ENCODE measurements around the gene RRBP1.

RRBP1 gene

DNA sequence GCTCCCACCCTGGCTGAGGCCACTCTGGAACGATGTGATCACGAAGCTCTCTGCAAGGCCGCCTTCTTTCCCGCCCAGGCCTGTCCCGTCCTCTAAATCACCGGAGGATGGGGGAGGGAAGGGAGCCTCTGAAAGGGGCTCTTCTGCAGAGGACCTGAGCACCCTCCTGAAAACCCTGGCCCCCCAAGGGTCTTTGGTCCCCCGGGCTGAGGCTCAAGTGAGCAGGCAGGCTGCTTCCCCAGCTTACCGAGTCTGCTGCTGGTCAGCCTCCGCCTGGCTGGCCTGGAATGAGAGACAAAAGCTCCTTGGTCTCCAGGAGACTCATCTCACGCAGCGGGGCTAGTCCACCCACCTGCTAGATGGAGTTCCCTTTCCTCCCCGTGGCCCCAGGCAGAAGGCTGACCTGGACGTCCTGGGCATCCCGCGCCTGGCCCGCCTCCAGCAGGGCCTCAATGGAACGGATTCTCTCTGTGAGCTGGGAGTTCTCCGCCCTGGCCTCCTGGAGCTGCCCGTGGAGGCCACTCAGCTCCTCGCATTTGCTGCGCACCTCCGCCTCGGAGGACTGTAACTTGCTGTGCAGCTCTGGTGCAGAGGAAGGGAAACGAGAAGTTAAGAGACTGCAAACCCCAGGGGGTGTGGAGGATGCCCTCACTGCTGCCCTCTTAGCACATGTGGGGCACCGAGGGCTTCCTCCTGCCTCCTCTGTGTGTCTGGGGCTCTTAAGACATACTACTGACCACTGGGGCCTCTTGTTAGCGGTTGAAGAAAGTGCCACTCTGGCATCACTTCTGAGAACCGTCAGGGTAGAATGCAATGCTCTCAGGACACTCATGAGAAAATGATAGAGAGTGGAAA lies 54.7 kb downstream of the RRBP1 start:
- no peak overlapping the region for H3K27ac ChIP-seq
- no peak for DNase-seq (ENCODE audit: low read depth, low spot score)

DNA sequence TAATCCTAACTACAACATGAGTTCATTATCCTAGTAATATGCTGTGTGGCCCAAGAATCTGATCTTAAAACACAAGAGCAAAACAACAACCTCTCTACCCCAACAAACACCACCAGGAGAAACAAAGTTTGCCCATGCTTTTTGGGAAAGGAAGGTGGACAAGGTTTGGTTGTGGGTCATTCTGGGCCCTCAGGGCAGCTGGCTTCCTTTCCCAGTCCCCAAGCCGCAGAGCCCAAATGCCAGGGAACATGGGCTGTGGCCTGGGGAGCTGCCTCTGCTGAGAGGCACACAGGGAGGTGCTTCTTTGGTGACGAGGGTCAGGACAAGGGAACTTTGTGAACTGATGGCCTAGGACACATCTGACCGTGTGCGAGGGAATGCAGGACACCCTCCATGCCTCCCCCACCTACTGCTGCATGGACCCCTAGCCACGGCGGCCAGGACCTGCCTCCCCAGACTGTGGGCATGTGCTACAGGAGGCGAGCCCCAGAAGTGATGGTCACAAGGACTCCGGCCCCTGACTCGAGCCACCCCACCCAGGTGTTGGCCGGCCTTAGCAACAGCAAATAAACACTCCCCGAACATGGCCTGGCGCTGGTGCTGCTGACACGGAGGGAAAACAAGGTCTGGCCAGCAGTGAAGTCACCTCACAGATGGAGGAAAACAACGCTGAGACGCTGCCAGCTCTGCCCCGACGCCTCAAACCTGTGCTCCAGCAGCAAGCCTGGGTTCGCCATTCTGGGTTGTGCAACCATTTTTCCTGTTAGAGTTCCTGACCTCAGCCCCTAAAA lies 55.6 kb downstream of the RRBP1 start:
- no peak for DNase-seq (ENCODE audit: low read depth, low spot score)
- no peak overlapping the region for H3K27ac ChIP-seq

DNA sequence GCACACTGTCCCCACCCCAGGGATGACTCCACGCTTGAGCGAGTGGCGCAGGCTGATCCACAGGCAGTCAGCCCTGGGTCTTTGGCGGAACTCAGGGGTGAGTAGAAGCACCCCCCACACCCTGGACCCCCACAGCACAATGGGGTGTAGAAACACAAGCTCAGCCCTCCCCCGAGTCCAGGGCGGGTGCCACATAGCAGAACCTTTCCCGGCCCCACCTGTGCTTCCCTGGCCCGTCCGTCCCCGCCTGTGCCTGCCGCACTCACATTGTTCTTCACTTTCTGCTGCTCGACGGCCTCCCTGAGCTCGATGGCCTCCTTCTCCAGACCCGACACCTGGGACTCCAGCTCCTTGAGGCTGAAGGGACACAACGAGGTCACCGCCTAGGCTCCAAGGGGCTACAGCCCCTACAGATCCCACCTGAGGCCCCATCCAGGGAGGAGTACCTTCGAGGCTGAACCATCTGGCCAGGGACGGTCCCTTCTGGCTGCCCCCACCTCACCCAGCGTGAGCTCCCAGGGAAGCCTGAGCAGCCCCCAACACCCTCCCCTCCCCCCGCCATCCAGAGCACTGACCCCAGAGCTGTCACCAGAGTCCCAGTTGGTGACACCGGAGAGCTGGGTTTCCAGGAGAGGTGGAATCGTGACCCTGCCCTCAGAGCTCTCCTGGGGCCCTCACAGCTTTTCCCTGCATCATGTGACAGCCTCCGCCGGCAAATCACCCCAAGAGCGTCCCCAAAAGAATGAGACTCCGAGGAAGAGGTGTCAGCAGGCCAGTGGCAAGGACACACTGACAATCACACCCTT lies 56.6 kb downstream of the RRBP1 start:
- H3K27ac ChIP-seq = no peak overlapping the region
- DNase-seq (ENCODE audit: low read depth, low spot score) = no peak

DNA sequence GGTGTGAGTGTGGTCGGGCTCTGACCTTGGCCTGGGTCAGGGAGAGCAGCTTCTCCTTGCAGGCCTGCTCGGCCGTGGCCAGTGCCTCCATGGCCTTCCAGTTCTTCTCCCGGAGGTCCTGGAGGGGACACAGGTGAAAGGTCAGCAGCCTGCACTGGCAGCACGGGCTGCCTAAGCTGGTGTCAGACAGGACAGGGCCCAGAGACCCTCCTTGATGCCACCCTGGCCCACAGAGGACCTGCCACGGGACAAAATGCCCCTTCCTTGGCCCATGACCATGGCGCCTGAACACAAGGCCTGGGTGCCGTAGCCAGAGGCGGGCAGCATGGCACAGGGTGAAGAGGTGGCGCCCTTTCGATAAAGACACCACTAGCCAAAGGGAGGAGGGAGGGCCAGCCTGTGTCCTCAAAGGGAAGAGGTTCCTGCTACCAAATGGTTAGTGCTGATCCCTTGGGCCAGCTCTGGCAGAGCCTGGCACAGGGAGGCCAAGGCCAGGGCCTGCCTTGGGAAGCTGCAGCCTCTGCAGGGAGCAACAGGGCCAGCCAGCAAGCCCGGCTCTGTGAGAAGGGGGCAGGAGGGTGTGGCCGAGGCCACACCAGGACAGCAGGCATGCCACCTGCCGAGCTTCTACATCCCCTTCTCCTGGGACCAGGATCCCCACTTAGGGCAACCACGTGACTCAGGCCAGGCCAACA lies 57.3 kb downstream of the RRBP1 start:
- H3K27ac ChIP-seq = no peak overlapping the region
- DNase-seq (ENCODE audit: low read depth, low spot score) = no peak

DNA sequence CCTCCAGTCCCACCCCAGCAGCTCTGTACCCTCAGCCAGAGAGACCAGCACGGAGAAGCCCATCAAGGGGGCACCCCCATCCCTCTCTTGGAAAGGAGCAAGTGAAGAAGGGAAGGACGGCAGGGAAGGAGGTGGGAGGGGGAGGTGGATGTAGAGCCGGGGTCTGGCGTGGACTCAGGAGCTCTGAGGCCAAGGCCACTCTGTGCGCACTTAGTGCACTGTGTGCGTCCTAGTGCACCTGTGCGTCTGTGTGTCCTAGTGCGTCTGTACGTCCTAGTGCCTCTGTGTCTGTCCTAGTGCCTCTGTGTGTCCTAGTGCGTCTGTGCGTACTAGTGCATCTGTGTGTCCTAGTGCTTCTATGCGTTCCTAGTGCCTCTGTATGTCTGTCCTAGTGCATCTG lies 58.0 kb downstream of the RRBP1 start:
- H3K27ac ChIP-seq = no peak overlapping the region

DNA sequence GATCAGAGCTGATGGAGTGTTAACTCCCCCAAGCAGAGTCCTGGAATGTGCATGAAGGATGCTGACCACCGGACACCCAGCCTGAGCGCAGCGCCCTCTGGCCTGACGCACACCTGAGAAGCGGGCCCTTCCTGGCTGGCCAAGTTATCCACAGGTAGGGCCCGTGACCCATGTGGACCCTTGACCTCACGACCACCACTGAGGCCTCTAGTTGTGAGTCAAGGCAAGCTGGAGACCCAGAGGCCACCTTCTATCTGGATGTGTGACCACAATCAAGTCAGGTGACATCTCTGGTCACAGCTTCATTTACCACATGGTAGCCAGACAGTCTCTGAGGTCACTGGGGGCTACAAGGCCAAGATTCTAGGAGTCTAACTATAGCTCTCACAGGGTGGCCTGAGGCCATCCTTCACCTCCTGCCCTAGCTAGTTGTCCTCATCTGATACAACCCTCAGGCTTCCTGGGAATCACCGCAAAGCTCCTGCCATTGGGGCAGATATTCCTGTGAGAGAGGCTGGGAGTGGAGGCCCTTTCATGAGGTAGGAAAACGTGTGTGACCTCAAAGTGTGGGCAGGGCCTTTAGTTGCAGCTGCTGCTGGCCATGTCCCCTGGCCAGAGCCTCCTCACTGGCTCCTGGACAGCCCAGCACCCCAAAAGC lies 59.1 kb downstream of the RRBP1 start:
- no peak overlapping the region for H3K27ac ChIP-seq

More for the DNA sequence above, 58.0 kb downstream of the RRBP1 start:
- DNase-seq (ENCODE audit: low read depth, low spot score) = no peak

DNA sequence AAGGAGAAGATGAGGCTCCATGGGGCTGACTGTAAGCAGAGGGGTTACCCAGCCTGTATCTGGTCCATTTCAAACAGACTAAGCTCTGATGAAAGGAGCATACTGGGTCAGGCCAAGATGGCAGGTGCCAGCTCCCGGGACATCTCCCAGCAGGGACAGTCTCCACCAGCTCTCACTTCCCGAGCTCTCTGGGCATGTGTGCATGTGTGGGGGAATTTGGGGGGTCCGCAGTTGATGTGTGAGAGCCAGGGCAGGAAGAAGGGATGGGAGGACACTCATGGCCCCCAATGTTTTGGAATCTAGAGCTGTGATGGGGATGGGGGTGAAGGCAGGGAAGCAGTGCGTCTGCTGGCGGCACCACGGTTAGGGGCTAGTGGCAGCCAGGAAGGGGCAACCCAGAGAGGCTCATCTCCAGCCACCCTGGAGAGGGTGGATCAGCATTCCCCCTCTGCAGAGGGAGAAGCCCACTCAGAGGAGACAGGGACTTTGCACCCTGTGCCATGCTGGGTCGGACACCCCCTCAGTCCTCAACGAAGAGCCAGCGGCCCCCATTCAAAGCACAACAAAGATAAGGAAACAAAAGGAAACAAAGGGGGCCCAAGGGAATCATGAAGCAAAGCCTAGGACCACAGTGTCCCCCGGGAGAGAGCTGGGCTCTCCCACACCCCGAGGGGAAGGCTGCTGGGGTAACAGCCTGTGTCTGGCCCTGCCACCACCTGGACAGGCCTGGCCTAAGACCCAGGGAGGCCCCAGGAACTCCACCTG lies 59.8 kb downstream of the RRBP1 start:
- no peak overlapping the region for H3K27ac ChIP-seq
- DNase-seq (ENCODE audit: low read depth, low spot score) = no peak

More for the DNA sequence above, 59.1 kb downstream of the RRBP1 start:
- DNase-seq (ENCODE audit: low read depth, low spot score) = no peak

DNA sequence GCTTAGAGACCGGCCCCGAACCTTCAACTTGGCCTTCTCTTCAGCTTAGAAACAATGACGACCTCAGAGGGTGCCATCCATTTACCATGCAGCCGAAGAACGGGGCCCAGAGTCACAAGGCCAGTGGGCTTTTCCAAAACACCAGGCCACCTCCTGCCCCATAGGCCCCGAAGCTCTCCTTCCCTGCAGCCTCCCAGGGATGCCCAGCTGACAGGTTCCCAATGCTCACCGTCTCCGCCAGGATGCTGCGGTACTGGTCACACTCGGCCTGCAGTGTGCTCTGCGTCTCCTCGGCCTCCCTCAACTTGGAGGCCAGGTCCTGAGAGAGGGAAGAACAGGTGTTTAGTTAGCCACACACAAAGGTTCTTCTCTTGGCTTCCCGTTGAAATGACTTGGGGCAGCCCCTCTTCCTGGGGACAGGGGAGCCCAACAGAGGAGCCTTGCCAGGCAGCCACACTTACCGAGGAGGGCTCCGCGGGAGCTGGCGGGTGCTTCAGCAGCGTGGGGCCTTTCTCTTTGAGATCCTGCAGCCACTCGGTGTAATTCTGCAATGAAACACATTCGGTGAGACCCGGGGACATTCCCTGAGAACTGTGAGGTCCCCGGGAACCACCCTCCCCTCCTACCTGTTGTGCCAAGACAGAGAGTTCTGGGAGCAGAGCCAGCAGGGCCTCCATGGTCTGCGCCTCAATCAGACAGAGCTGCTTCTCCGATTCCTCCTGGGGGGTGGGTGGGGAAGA lies 60.6 kb downstream of the RRBP1 start:
- DNase-seq (ENCODE audit: low read depth, low spot score) = no peak
- H3K27ac ChIP-seq = no peak overlapping the region

DNA sequence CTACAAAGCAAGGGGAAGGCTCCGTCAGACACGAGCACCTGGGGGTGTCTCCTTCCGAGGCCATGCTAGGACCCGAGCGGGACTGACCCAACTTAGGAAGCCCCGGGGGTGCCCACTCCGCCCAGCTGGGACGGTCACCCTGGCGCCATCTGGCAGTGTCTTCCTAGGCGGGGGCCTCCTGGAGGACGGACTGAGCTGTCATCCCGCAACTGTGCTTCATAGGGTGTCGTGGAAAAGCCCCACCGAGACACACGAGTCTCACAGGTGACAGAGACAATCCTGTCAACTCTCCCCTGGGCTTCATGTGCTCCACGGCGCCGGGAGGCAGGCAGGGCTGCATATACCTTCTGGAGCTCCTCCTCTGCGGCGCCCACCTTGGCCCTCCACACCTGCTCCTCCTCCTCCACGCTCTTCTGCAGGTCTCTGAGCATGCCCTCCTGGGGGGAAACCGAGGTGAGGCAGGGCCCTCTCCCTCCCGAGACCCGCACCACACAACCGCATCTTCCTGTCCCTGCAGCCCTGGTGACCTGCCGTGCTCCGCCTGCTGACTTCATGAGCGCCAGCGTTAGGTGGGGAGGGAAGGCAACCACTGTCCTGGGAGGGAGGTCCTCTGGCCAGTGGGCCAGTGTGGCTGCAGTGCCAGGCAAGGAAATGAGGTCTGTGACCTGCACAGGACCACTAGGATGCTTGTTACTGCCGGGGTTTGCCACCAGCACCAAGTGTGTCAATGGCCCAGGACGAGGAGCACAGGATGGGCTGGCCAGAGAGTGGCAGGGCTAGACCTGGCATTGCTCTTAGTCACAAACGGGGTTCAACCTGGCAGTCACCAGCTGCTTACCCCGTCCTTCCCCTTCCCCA lies 61.4 kb downstream of the RRBP1 start:
- DNase-seq (ENCODE audit: low read depth, low spot score) = no peak
- no peak overlapping the region for H3K27ac ChIP-seq

DNA sequence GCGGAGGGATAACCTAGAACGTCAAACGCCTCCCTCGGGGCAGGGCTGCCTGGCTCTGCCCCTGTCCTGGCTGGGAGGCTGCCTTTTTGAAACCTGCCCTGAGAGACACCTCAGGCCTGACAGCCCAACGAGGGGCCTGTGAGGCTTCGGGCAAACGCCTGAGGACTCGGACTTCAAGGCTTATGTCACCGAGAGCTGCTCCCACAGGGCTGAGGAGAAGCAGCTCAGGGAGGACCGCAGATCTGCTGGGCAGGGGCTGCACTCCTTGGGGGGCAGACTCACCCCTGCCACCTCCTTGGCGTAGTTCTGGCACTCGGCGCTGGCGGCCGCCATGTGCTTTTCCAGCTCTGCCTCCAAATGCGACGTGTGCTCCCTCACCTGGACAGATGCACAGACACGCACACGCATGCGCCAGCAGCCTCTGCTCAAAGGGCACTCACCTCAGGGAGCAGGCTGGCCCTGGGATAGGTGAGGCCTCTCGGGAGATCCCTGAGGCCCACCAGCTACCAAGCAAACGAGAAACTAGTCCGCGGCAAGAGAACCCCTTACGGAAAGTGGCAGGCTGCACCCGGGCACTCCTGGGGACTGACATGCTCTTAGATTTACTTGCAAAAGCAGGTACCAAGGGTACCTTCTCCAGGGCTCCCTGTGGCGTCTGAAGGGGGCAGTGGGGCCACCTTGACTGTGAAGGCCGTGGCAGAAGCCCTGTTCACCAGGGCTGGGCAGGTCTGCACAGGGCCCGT lies 62.5 kb downstream of the RRBP1 start:
- no peak for DNase-seq (ENCODE audit: low read depth, low spot score)
- H3K27ac ChIP-seq = no peak overlapping the region

DNA sequence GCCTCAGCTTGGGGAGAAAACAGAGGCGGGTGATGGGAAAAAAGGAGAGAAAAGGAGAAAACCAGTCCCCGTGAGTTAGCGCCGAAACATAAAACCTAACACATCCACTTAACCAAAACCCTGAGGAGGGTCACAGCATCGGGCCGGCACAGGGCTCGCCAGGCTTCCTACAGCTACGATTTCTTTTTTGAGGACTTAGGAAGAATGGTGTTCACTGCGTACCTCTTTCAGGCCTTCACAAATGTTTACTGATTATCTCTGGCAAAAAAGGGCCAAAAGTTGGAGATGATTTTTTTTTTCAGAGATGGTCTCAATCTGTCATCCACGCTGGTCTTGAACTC lies 63.4 kb downstream of the RRBP1 start:
- H3K27ac ChIP-seq = no peak overlapping the region
- no peak for DNase-seq (ENCODE audit: low read depth, low spot score)

DNA sequence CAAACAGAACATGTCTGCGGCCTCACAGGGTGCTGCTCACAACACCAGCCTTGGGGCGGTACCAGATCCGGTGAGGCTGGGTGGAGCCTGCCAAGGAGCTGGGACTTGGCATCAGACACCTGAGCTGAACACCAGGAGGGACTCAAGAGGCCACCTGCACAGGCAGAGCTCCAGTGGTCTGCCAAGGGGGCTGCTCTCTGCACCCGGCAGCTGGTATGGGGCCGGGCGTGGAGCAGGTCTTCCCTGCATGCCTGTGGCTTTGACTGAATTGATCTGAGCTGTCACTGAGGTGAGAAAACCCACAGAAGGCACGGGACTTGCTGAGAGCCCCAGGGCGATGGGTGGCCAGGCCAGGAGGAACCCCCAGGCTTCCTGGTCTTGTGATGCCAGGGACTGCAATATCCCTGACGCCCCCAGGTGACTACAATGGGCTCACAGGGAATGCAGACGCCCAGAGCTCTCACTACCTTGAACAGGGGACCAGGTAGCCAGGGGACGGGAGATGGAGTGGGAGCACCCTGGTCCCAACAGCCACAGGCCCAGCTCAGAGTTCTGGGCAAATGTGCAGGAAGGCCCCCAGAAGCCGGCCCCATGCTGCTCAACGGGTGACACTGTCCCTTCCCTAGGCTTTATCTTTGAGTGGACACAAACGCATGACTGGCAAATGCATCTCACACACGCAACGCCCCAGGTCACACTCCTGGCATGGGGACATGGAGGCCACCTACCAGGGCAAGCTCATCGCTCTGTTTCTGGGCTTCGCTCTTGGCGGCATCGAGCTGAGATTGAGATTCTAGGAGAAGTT lies 64.0 kb downstream of the RRBP1 start:
- H3K27ac ChIP-seq = no peak overlapping the region
- no peak for DNase-seq (ENCODE audit: low read depth, low spot score)

DNA sequence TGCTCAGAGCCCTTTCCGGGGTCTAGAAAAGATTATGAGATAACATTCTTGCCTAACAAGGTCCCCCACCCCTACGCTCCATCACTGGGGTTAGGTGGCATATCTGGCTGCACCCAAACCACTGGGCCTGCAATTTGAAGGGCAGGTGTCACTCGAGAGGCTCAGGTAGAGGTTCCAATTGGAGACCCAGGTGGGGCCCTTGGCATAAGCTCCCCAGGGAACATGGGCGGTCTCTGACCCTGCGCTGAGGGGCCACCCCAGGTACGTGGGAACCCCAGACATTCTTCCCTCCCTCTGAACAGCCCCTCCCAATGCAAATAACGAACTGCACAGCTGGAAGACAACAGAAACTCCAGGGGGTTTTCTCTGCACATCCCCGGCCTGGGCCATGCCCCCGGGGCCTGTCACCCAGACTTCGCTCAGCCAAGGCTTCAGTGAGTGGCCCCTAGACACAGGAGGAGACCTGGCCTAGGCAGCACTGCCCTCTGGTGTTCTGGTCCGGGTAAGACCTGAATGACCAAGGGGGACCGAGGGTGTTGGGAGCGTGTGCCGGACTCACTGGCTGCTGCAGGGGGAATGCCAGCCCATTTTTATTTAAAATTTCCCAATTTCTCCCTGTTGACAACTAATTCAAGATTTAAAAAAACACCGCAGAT lies 64.7 kb downstream of the RRBP1 start:
- H3K27ac ChIP-seq = no peak overlapping the region
- DNase-seq (ENCODE audit: low read depth, low spot score) = no peak

DNA sequence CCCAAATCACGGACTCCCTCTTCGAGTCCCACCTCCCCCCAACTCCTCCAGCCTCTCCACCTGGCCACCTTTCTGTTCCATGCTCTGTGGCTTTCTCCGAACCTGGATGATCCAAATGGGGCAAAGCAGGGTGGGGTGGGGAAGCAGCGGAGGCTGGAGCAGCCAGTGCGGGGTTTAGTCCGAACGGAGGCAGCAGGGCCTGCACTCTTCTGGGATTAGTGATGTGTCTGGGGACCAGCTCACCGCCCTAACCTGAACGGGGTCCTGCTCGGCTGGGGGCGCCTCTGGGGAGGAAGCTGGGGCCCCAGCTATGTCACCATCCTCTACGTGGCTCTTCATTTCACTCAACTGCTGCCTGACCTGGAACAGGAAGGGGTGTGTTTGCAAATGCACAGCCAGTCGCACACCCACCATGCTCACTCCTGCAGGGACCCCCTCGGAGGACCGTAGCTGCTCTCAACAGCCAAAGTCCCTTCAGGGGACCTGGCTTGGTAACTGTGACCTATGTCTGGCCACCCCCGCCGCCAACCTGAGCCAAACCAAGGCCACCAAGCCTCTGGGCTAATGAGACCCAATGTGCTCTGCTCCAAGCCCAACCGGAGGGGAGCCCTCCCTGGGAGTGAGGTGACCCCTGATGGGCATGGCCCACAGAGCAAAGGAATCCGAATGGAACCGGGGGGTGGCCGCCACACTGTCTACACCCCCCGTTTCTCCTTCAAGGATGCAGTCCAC lies 65.4 kb downstream of the RRBP1 start:
- H3K27ac ChIP-seq = no peak overlapping the region
- DNase-seq (ENCODE audit: low read depth, low spot score) = no peak
